ENCODE data around the gene MAGEA11. TPM values are rescaled to one million over a fixed set of nuclear protein-coding genes. Genes with fewer than 3 reads are reported as not detected.
"Not testable (repeated sequence)": the region's sequence is repeated elsewhere in the genome, so short reads cannot be mapped to it uniquely, and the experiment has no call there.

Gene MAGEA11
- total RNA-seq, 1 donor from 2014 or later: not detected

GRCh38 chrX:149683966-149684730 lies 27.7 kb upstream of the MAGEA11 start:
- no peak for DNase-seq (ENCODE audit: low read depth)
- TF ChIP-seq CTCF (conservative IDR thresholded peaks at IDR 0.05; ENCODE audit: low read depth, low read length): no peak
- no peak overlapping the region for H3K4me3 ChIP-seq (ENCODE audit: low read depth, low read length)

DNA sequence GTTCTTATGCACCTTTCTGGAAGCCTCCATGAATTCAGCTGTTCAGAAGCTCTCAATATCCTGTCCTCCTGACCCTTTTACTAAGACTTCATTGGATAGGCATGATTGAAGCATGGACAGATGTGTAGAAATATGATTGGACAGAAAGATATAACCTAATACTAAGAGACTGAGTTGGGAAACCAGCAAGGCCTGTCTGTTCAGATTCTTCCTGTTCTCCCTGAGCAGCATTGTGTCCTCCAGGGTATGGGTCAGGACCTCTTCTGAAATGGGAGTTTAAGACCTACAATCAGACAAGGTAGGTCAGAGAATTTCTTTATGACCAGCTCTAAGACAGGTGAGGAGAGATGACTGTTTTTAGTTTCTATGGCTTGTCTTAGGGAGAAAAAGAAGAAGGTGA lies 23.9 kb upstream of the MAGEA11 start:
- no peak for DNase-seq (ENCODE audit: low read depth)
- no peak overlapping the region for H3K4me3 ChIP-seq (ENCODE audit: low read depth, low read length)
- TF ChIP-seq CTCF (conservative IDR thresholded peaks at IDR 0.05; ENCODE audit: low read depth, low read length): no peak

GRCh38 chrX:149688552-149688951 lies 23.3 kb upstream of the MAGEA11 start:
- no peak for TF ChIP-seq CTCF (conservative IDR thresholded peaks at IDR 0.05; ENCODE audit: low read depth, low read length)
- no peak for DNase-seq (ENCODE audit: low read depth)
- no peak overlapping the region for H3K4me3 ChIP-seq (ENCODE audit: low read depth, low read length)

GRCh38 chrX:149691794-149692193 lies 20.1 kb upstream of the MAGEA11 start:
- no peak for TF ChIP-seq CTCF (conservative IDR thresholded peaks at IDR 0.05; ENCODE audit: low read depth, low read length)
- DNase-seq (ENCODE audit: low read depth): no peak
- no peak overlapping the region for H3K4me3 ChIP-seq (ENCODE audit: low read depth, low read length)

DNA sequence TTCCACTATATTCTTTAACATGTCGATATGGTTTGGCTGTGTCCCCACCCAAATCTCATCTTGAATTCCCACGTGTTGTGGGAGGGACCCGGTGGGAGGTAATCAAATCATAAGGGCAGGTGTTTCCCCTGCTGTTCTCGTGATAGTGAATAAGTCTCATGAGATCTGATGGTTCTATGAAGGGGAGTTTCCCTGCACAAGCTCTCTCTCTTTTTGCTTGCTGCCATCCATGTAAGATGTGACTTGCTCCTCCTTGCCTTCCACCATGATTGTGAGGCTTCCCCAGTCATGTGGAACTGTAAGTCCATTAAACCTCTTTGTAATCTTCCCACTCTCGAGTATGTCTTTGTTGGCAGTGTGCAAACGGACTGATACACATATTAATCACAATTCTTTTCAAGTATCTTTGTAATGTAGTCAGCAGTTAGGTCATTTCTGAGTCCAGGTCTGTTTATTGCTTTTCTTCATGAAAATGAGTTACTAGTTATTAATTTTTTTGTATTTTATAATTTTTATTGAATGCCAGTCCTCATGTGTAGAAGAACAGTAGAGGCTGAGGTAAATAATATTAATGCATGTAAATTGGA lies 19.1 kb upstream of the MAGEA11 start:
- not testable (repeated sequence) for DNase-seq (ENCODE audit: low read depth); H3K4me3 ChIP-seq (ENCODE audit: low read depth, low read length)

GRCh38 chrX:149699761-149700160 lies 12.1 kb upstream of the MAGEA11 start:
- DNase-seq (ENCODE audit: low read depth): no peak
- TF ChIP-seq CTCF (conservative IDR thresholded peaks at IDR 0.05; ENCODE audit: low read depth, low read length): no peak
- no peak overlapping the region for H3K4me3 ChIP-seq (ENCODE audit: low read depth, low read length)

DNA sequence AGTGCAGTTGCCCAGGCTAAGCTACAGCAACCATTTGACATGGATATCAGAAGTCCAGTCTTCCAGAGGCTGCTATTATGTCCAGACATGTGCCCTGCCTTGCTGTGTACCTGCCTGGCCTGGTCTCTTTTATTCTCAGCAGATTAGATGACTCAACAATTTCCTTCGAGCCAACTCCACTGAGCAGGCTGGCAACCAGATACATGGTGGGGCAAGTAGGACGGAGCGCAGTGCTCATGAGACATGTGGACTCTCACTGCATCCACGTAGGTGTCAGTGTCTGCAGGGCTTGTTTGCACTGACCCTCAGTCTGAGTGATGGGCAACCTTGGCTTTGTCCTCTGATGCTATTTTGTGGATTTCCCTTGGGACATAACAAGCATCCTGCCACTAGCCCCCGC lies 7.2 kb upstream of the MAGEA11 start:
- TF ChIP-seq CTCF (conservative IDR thresholded peaks at IDR 0.05; ENCODE audit: low read depth, low read length): no peak
- no peak for DNase-seq (ENCODE audit: low read depth)
- no peak overlapping the region for H3K4me3 ChIP-seq (ENCODE audit: low read depth, low read length)
